GM23338 (cell line): ENCODE results near the gene CCDC92B. TPM values are rescaled to one million over a fixed set of nuclear protein-coding genes. Genes with fewer than 3 reads are reported as not detected.
A peak's percentile ranks its signal among the peaks of the same experiment; 100 is the strongest.

Experiments used
- ATAC-seq: fragments of 200-7000 bp; cut with Tn5 transposase; 3 replicates; pipeline ENCODE4 v1.9.1; 2020
- DNase-seq: peaks from one replicate; pipeline ENCODE4 v3.0.0-alpha.2; 2015; ENCODE audit warnings: low spot score
- H2AFZ ChIP-seq: fragments of 200-600 bp; sonication (generic); 2 replicates; pipeline ENCODE4 v1.8.0; 2016; ENCODE audit warnings: antibody characterized with exemption, mild to moderate bottlenecking, moderate library complexity
- H3F3A ChIP-seq: fragments of 200-600 bp; sonication (generic); replicated peaks from 2 replicates; pipeline ENCODE4 v1.8.0; 2017; ENCODE audit warnings: antibody characterized with exemption, mixed run types, low read depth
- H3K27ac ChIP-seq: fragments of 200-600 bp; sonication (generic); 2 replicates; pipeline ENCODE4 v1.6.1; 2016; ENCODE audit warnings: low read depth
- H3K27me3 ChIP-seq: fragments of 200-600 bp; sonication (generic); 2 replicates; pipeline ENCODE4 v1.8.0; 2016; ENCODE audit warnings: mild to moderate bottlenecking, mixed run types, moderate library complexity; ENCODE audit not compliant: insufficient read depth
- H3K36me3 ChIP-seq: fragments of 200-600 bp; sonication (generic); 2 replicates; pipeline ENCODE4 v1.8.0; 2016; ENCODE audit warnings: mild to moderate bottlenecking; ENCODE audit not compliant: insufficient read depth
- H3K4me1 ChIP-seq: fragments of 200-600 bp; sonication (generic); 2 replicates; pipeline ENCODE4 v1.8.0; 2016; ENCODE audit warnings: mild to moderate bottlenecking, moderate library complexity; ENCODE audit not compliant: insufficient read depth
- H3K4me2 ChIP-seq: fragments of 200-600 bp; sonication (generic); 2 replicates; pipeline ENCODE4 v1.7.1; 2017; ENCODE audit warnings: mixed run types
- H3K4me3 ChIP-seq: fragments of 200-600 bp; sonication (generic); 2 replicates; pipeline ENCODE4 v1.6.1; 2016; ENCODE audit warnings: mixed run types
- H3K79me2 ChIP-seq: fragments of 200-600 bp; sonication (generic); replicated peaks from 2 replicates; pipeline ENCODE4 v1.8.0; 2017; ENCODE audit warnings: mild to moderate bottlenecking; ENCODE audit not compliant: insufficient read depth
- H3K9me2 ChIP-seq: fragments of 200-600 bp; sonication (generic); 2 replicates; pipeline ENCODE4 v1.8.0; 2017; ENCODE audit not compliant: insufficient read depth
- H4K20me1 ChIP-seq: fragments of 200-600 bp; sonication (generic); replicated peaks from 2 replicates; pipeline ENCODE4 v1.8.0; 2017; ENCODE audit warnings: mild to moderate bottlenecking; ENCODE audit not compliant: insufficient read depth
- H3K27ac Mint-ChIP-seq: 2 replicates; pipeline ENCODE4 v1.8.0; 2020; ENCODE audit warnings: inconsistent platforms, mild to moderate bottlenecking, moderate library complexity, mixed read lengths
- H3K27me3 Mint-ChIP-seq: 3 replicates; pipeline ENCODE4 v1.8.0; 2022; ENCODE audit warnings: low read depth, mild to moderate bottlenecking, moderate library complexity, mixed read lengths, inconsistent platforms; ENCODE audit not compliant: insufficient read depth, poor library complexity
- H3K36me3 Mint-ChIP-seq: 3 replicates; pipeline ENCODE4 v1.8.0; 2021; ENCODE audit warnings: low read depth, mild to moderate bottlenecking, inconsistent platforms, moderate library complexity, mixed read lengths
- H3K4me1 Mint-ChIP-seq: 3 replicates; pipeline ENCODE4 v1.8.0; 2020; ENCODE audit warnings: mild to moderate bottlenecking, inconsistent platforms, mixed read lengths
- H3K4me3 Mint-ChIP-seq: 3 replicates; pipeline ENCODE4 v1.8.0; 2021; ENCODE audit warnings: moderate library complexity, mild to moderate bottlenecking, inconsistent platforms, mixed read lengths
- H3K9me3 Mint-ChIP-seq: 3 replicates; pipeline ENCODE4 v1.8.0; 2020; ENCODE audit warnings: moderate library complexity, mild to moderate bottlenecking, inconsistent platforms, mixed read lengths
- CREB1 ChIP-seq: fragments of 250-450 bp; sonication (Bioruptor Pico); IDR thresholded peaks from 2 replicates; pipeline ENCODE4 v1.5.0; 2020; ENCODE audit warnings: low read depth, mild to moderate bottlenecking, moderate library complexity
- CTCF ChIP-seq, 2 experiments: fragments of 200-600 bp in 1 of 2; sonication (generic) in 1 of 2; conservative IDR thresholded peaks; 2 replicates each; pipeline versions ENCODE4 v1.5.1 to v1.6.1; 2016 to 2017; ENCODE audit warnings: antibody characterized with exemption in 2 of 2, low read depth in 2 of 2, mild to moderate bottlenecking in 2 of 2, moderate library complexity in 1 of 2
- ETS1 ChIP-seq: IDR thresholded peaks from 2 replicates; pipeline ENCODE4 v1.6.1; 2016; ENCODE audit warnings: antibody characterized with exemption
- EZH2 ChIP-seq: fragments of 200-600 bp; sonication (generic); IDR thresholded peaks from one replicate; pipeline ENCODE4 v1.8.0; 2017; ENCODE audit warnings: antibody characterized with exemption, mild to moderate bottlenecking, low read depth; ENCODE audit not compliant: unreplicated experiment
- EZH2phosphoT487 ChIP-seq: fragments of 200-600 bp; sonication (generic); IDR thresholded peaks from one replicate; pipeline ENCODE4 v1.8.1; 2018; ENCODE audit warnings: antibody characterized with exemption; ENCODE audit not compliant: unreplicated experiment
- JUNB ChIP-seq: IDR thresholded peaks from one replicate; pipeline ENCODE4 v1.6.1; 2016; ENCODE audit warnings: antibody characterized with exemption; ENCODE audit not compliant: unreplicated experiment
- POLR2AphosphoS5 ChIP-seq: IDR thresholded peaks from 2 replicates; pipeline ENCODE4 v1.6.1; 2016; ENCODE audit warnings: antibody characterized with exemption, low read depth
- REST ChIP-seq: IDR thresholded peaks from one replicate; pipeline ENCODE4 v1.6.1; 2018; ENCODE audit warnings: antibody characterized with exemption; ENCODE audit not compliant: unreplicated experiment
- STAT1 ChIP-seq: IDR thresholded peaks from one replicate; pipeline ENCODE4 v1.6.1; 2016; ENCODE audit warnings: antibody characterized with exemption; ENCODE audit not compliant: unreplicated experiment
- ZNF114 ChIP-seq: fragments of 250-450 bp; sonication (Bioruptor Pico); IDR thresholded peaks from 2 replicates; pipeline ENCODE4 v1.5.0; 2020; ENCODE audit warnings: mild to moderate bottlenecking, moderate library complexity
- ZNF331 ChIP-seq: fragments of 250-450 bp; sonication (Bioruptor Pico); IDR thresholded peaks from 2 replicates; pipeline ENCODE4 v1.5.0; 2020; ENCODE audit warnings: low read depth, mild to moderate bottlenecking, moderate library complexity
- ZNF462 ChIP-seq: fragments of 250-450 bp; sonication (Bioruptor Pico); IDR thresholded peaks from 2 replicates; pipeline ENCODE4 v1.5.0; 2020; ENCODE audit warnings: mild to moderate bottlenecking, moderate library complexity
- polyA plus RNA-seq: library from polyadenylated mRNA; unstranded; fragments of >200 nt; fragmentation: Nextera tagmentation; extraction: Ambion mirVana; gene quantifications from 2 replicates; pipeline ENCODE4 v1.2.1, GENCODE V29; 2016
- total RNA-seq: library from RNA; depleted of rRNA; stranded (reverse); fragments of >200 nt; shearing (Covaris generic); gene quantifications from 2 replicates; pipeline ENCODE4 v1.2.3, GENCODE V29; 2014

The CCDC92B gene
- total and polyA plus RNA-seq, 2 experiments from 2014 or later, result 5.7 to 9.1 TPM

GRCh38 chr17:2798678-2799077, 49.2 kb upstream of the CCDC92B start:
- Mint-ChIP-seq H3K4me3 (no peak overlapping the region), H3K27me3 (peaks cover 15% of the 10 kb centered on the region), H3K4me1 (peaks cover 26% of the 10 kb centered on the region), H3K9me3 (no peaks in the 10 kb centered on the region), H3K27ac (no peak overlapping the region), H3K36me3 (no peaks in the 10 kb centered on the region)
- no peaks in the 10 kb centered on the region for H3K36me3 ChIP-seq
- DNase-seq (peak; percentile 77), ATAC-seq (peak; percentile 93)
- H3F3A ChIP-seq, result no peaks in the 10 kb centered on the region
- H4K20me1 ChIP-seq, result no peaks in the 10 kb centered on the region
- no peaks in the 10 kb centered on the region for H3K27me3 ChIP-seq
- H3K79me2 ChIP-seq, result no peaks in the 10 kb centered on the region
- peaks cover 4% of the 10 kb centered on the region; the same call in 1 of the 2 replicates for H3K4me1 ChIP-seq
- peak overlapping the region; percentile 85; the same call in 1 of the 2 replicates for H2AFZ ChIP-seq
- TF ChIP-seq CREB1 (CRISPR knock-in tag) (no peak), ZNF114 (CRISPR knock-in tag) (no peak), EZH2 (no peak), ETS1 (no peak), POLR2AphosphoS5 (no peak), ZNF462 (CRISPR knock-in tag) (no peak), JUNB (no peak), ZNF331 (CRISPR knock-in tag) (no peak), CTCF (conservative IDR thresholded peaks at IDR 0.05; ENCODE audit: low read depth in 2 of 2) (no peak), EZH2phosphoT487 (no peak), STAT1 (no peak), REST (no peak)
- no peak overlapping the region for H3K4me3 ChIP-seq
- H3K27ac ChIP-seq, result no peak overlapping the region
- 0 out of 2 replicates have a peak overlapping the region, but pooled peaks have one; percentile 48 for H3K4me2 ChIP-seq
- H3K9me2 ChIP-seq, result no peaks in the 10 kb centered on the region
